Measurements from ENCODE around the gene IER3. TPM values are rescaled to one million over a fixed set of nuclear protein-coding genes. Genes with fewer than 3 reads are reported as not detected.
A peak's percentile ranks its signal among the peaks of the same experiment; 100 is the strongest.

Gene IER3
- total and polyA plus RNA-seq, 9 of the 15 experiments (the other 6 are each of a cell fraction or from before 2014, with no cell fraction given), result 1.5 to 30.0 (median 11.5) TPM

- no peak; the same call in 1 of the 2 replicates for TF ChIP-seq NR2C1 (IDR thresholded peaks at IDR 0.05)
- TF ChIP-seq NR2C1 (tag; IDR thresholded peaks at IDR 0.05), result peak; percentile 53; the same call in 1 of the 2 replicates
- no peak for TF ChIP-seq XRCC3 (IDR thresholded peaks at IDR 0.05)
- peak; percentile 36; the same call in 1 of the 2 replicates for TF ChIP-seq CEBPB (tag; IDR thresholded peaks at IDR 0.05)
- peak; percentile 72 for TF ChIP-seq DMBX1 (CRISPR knock-in tag; IDR thresholded peaks at IDR 0.05; ENCODE audit: borderline replicate concordance)
- peak; percentile 31 for TF ChIP-seq TAF1 (IDR thresholded peaks at IDR 0.05; ENCODE audit: control insufficient read depth, extremely low read depth, insufficient read depth, low read length, severe bottlenecking)
- no peak; the same call in 1 of the 2 replicates for TF ChIP-seq HMGXB4 (CRISPR knock-in tag; IDR thresholded peaks at IDR 0.05)
- TF ChIP-seq ZNF764 (CRISPR knock-in tag; IDR thresholded peaks at IDR 0.05; ENCODE audit: low read depth), result no peak
- no peak; a peak in 1 of 4 replicates for TF ChIP-seq TBL1XR1 (IDR thresholded peaks at IDR 0.05; ENCODE audit: low read length in 2 of 2)
- TF ChIP-seq YY1 (IDR thresholded peaks at IDR 0.05; ENCODE audit: borderline replicate concordance in 1 of 3, control insufficient read depth in 1 of 3, extremely low read depth in 1 of 3, insufficient read depth in 3 of 3, insufficient read length in 1 of 3, insufficient replicate concordance in 2 of 3, low read depth in 1 of 3, low read length in 2 of 3), result peak in 1 of 3 experiments; percentile 51
- no peak for TF ChIP-seq SMAD1 (IDR thresholded peaks at IDR 0.05; ENCODE audit: low read depth, low read length, partially characterized antibody)
- peak; percentile 73 for TF ChIP-seq KLF6 (CRISPR knock-in tag; IDR thresholded peaks at IDR 0.05; ENCODE audit: borderline replicate concordance)
- no peak for TF ChIP-seq HDGF (IDR thresholded peaks at IDR 0.05)
- TF ChIP-seq SAP30 (IDR thresholded peaks at IDR 0.05; ENCODE audit: borderline replicate concordance, insufficient read depth, low read depth, low read length, poor library complexity, severe bottlenecking), result no peak
- TF ChIP-seq NFE2 (IDR thresholded peaks at IDR 0.05; ENCODE audit: low read depth), result peak; percentile 68
- peak in 1 of 2 experiments; percentile 27; a peak in 1 of 4 replicates for TF ChIP-seq KDM4B (IDR thresholded peaks at IDR 0.05; ENCODE audit: borderline replicate concordance in 2 of 2, low read depth in 1 of 2)
- TF ChIP-seq ZNF583 (CRISPR knock-in tag; IDR thresholded peaks at IDR 0.05), result no peak
- TF ChIP-seq SMAD4 (CRISPR knock-in tag; conservative IDR thresholded peaks at IDR 0.05), result peak; percentile 73; the same call in 1 of the 2 replicates
- TF ChIP-seq ZNF277 (CRISPR knock-in tag; IDR thresholded peaks at IDR 0.05; ENCODE audit: borderline replicate concordance), result no peak
- TF ChIP-seq ZBTB12 (CRISPR knock-in tag; IDR thresholded peaks at IDR 0.05), result no peak
- no peak for TF ChIP-seq FOXA1 (IDR thresholded peaks at IDR 0.05; ENCODE audit: borderline replicate concordance)
- TF ChIP-seq MEF2A (IDR thresholded peaks at IDR 0.05; ENCODE audit: control insufficient read depth, low read depth, low read length), result no peak
These were observed 24.9 kb upstream of the IER3 start (continued) for GRCh38 chr6:30769088-30769852.
